Heart left ventricle (tissue), 13 donors: ENCODE data around the gene NBAS.

Experiments used
- CTCF ChIP-seq, 12 donors: fragments of 200-600 bp; sonication (generic) in 4 of 12; IDR thresholded peaks; one replicate each; pipeline versions ENCODE4 v1.5.0 to v1.8.0; 2018 to 2022; ENCODE audit warnings: antibody characterized with exemption in 12 of 12, mild to moderate bottlenecking in 5 of 12
- POLR2A ChIP-seq, 2 donors: fragments of 450-650 bp; IDR thresholded peaks; one replicate each; pipeline ENCODE4 v1.6.1; 2017; ENCODE audit warnings: antibody characterized with exemption in 2 of 2, mild to moderate bottlenecking in 2 of 2, moderate library complexity in 2 of 2
- donor health status: ischemic (EF 13 %, LVEDD 7.1; RV severe dilation, severe dysfunction).
- donor health status: DM: no; HTN: yes; CAD: no.
- donor health status: DM: no; HTN: no; CAD: no.
- donor health status: ischemic (EF 25% LVEDD 6.9; RV normal size, moderate dysfunction).
- donor health status: ischemic (EF 25% LVEDD 5.7; RV mildly dilated, moderate dysfunction).
- donor health status: ischemic (EF 35%, LVEDD 5.7; RV mildly dilated, moderate dysfunction).
- donor health status: nonischemic (EF 11% LVEDD 7.7; RV severe dilation, severe dysfunction).
- donor health status: DM: yes; HTN: yes; CAD: no.
- donor health status: PGD.
- donor health status: ischemic (EF 29% LVEDD 5.4; RV normal size, mild dysfunction).
- donor health status: nonischemic (EF 23%, LVEDD 6.1; RV moderate dilation, normal function).

- TF ChIP-seq CTCF (IDR thresholded peaks at IDR 0.05) (no peak), POLR2A (IDR thresholded peaks at IDR 0.05) (no peak)
Observed at GRCh38 chr2:15307526-15307925, 253.6 kb downstream of the NBAS start.
